Measurements from ENCODE around the gene CLBA1. TPM values are rescaled to one million over a fixed set of nuclear protein-coding genes. Genes with fewer than 3 reads are reported as not detected.
"Not testable (repeated sequence)": the region's sequence is repeated elsewhere in the genome, so short reads cannot be mapped to it uniquely, and the experiment has no call there.

CLBA1 gene
- total RNA-seq, 1 donor from 2014 or later: 3.9 TPM

- H3K9me3 Mint-ChIP-seq: no peaks in the 10 kb centered on the region
- intact Hi-C loops (cut with micrococcal nuclease): no loop called here
- ChIA-PET CTCF (no interaction called here), POLR2A (interaction anchor here (0.9 to 3.1 kb wide), 3 partner anchors 10 to 42 kb away, joined by 3 to 12 read pairs (median 5); partner anchors contain the start of genes CLBA1 and GPR132)
- no peak for ATAC-seq (ENCODE audit: low read depth)
- no peak overlapping the region for H3K27ac Mint-ChIP-seq
- H3K4me1 Mint-ChIP-seq: peaks cover 32% of the 10 kb centered on the region
- no peak overlapping the region for H3K4me3 Mint-ChIP-seq
- peaks cover 2% of the 10 kb centered on the region for H3K36me3 Mint-ChIP-seq (ENCODE audit: low read depth)
- TF ChIP-seq CTCF (IDR thresholded peaks at IDR 0.05): no peak
- DNase-seq: no peak
- no peaks in the 10 kb centered on the region for H3K27me3 Mint-ChIP-seq
Measured at GRCh38 chr14:105026802-105027563, 41.4 kb downstream of the CLBA1 start.

GRCh38 chr14:105027718-105028117, 42.1 kb downstream of the CLBA1 start:
- H3K4me1 Mint-ChIP-seq: peaks cover 34% of the 10 kb centered on the region
- H3K27me3 Mint-ChIP-seq; intact Hi-C loops (cut with micrococcal nuclease); DNase-seq; H3K27ac Mint-ChIP-seq; H3K9me3 Mint-ChIP-seq; H3K36me3 Mint-ChIP-seq (ENCODE audit: low read depth); ATAC-seq (ENCODE audit: low read depth); POLR2A ChIA-PET; H3K4me3 Mint-ChIP-seq: not testable (repeated sequence)
- CTCF ChIA-PET: interaction anchor here (0.8 to 1.2 kb wide), 2 partner anchors 8 to 16 kb away, joined by 3 read pairs; no protein-coding TSS in a partner anchor

GRCh38 chr14:105028251-105028927, 42.8 kb downstream of the CLBA1 start:
- no peak overlapping the region for H3K4me3 Mint-ChIP-seq
- POLR2A ChIA-PET: interaction anchor here (1.2 kb wide), 1 partner anchor 7 kb away, joined by 3 read pairs; the partner anchor contains the start of gene CDCA4
- no peak for TF ChIP-seq CTCF (IDR thresholded peaks at IDR 0.05)
- no peak for ATAC-seq (ENCODE audit: low read depth)
- intact Hi-C loops (cut with micrococcal nuclease): no loop called here
- peaks cover 2% of the 10 kb centered on the region for H3K36me3 Mint-ChIP-seq (ENCODE audit: low read depth)
- H3K27ac Mint-ChIP-seq: no peak overlapping the region
- no peak for DNase-seq
- H3K4me1 Mint-ChIP-seq: peaks cover 39% of the 10 kb centered on the region
- H3K27me3 Mint-ChIP-seq: no peaks in the 10 kb centered on the region
- no peaks in the 10 kb centered on the region for H3K9me3 Mint-ChIP-seq
- CTCF ChIA-PET: interaction anchor here (0.8 to 1.2 kb wide), 2 partner anchors 9 to 15 kb away, joined by 3 read pairs; no protein-coding TSS in a partner anchor

DNA sequence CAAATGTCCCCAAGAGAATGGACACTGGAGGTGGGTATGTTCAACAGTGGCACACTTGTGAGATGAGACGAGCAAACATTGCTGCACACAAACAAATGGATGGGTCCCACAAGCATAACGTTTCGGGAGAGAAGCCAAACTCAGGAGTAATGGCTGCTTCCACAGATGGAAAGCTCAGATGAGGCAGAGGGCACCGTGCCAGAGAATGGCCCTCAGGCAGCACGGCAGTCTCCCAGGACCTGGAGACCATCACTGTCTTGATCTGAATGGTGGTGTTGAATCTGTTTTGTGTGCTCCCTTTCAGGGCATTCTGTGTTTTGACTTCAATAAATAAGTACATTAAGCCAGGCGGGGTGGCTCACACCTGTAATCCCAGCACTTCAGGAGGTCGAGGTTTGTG, 43.8 kb downstream of the CLBA1 start:
- Mint-ChIP-seq H3K36me3 (ENCODE audit: low read depth) (peaks cover 2% of the 10 kb centered on the region), H3K27ac (no peak overlapping the region), H3K9me3 (no peaks in the 10 kb centered on the region), H3K27me3 (no peaks in the 10 kb centered on the region), H3K4me1 (peaks cover 35% of the 10 kb centered on the region), H3K4me3 (no peak overlapping the region)
- ATAC-seq (ENCODE audit: low read depth): no peak
- intact Hi-C loops (cut with micrococcal nuclease): no loop called here
- no peak for TF ChIP-seq CTCF (IDR thresholded peaks at IDR 0.05)
- POLR2A ChIA-PET: interaction anchor here (1.2 kb wide), 1 partner anchor 8 kb away, joined by 3 read pairs; the partner anchor contains the start of gene CDCA4
- DNase-seq: no peak
- CTCF ChIA-PET: no interaction called here

GRCh38 chr14:105030194-105030593, 44.6 kb downstream of the CLBA1 start:
- H3K4me1 Mint-ChIP-seq: peaks cover 30% of the 10 kb centered on the region
- peaks cover 2% of the 10 kb centered on the region for H3K36me3 Mint-ChIP-seq (ENCODE audit: low read depth)
- intact Hi-C loops (cut with micrococcal nuclease): no loop called here
- H3K27ac Mint-ChIP-seq: no peak overlapping the region
- no peaks in the 10 kb centered on the region for H3K27me3 Mint-ChIP-seq
- H3K9me3 Mint-ChIP-seq: no peaks in the 10 kb centered on the region
- H3K4me3 Mint-ChIP-seq: no peak overlapping the region
- ATAC-seq (ENCODE audit: low read depth) (no peak), DNase-seq (no peak)
- ChIA-PET CTCF (no interaction called here), POLR2A (interaction anchor here (1.2 kb wide), 1 partner anchor 9 kb away, joined by 3 read pairs; the partner anchor contains the start of gene CDCA4)
- no peak for TF ChIP-seq CTCF (IDR thresholded peaks at IDR 0.05)
